Stimulated activated CD8-positive, alpha-beta memory T cell treated with anti-CD3 and anti-CD28 coated beads, Interleukin-4, amount 100 ng/mL, for 24 hours (primary cell): ENCODE results near the gene EPG5.
"Not testable (repeated sequence)": the region's sequence is repeated elsewhere in the genome, so short reads cannot be mapped to it uniquely, and the experiment has no call there.

Source experiments
- DNase-seq: peaks from one replicate; pipeline ENCODE4 v3.0.0-alpha.2; 2020; ENCODE audit warnings: low read depth

The EPG5 gene

DNA sequence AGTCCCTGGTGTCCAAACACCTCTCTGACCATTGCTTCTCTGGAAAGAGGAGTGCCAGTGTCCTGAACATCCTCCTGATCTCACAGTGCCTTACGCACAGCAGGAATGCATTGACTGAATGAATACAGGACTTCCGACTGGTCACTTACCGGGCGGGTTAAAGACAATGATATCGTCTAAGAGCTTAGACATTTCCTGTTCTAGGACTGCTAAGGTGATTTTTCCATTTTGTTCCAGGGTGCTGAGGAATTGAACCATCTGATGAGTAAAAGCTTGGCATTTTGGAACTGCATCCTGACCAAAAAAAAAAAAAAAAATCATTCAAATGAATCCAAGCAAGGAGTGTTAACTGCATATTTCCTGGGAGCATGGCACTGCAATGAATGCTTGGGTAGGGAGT is 101.7 kb downstream of the EPG5 start:
- DNase-seq, result no peak

DNA sequence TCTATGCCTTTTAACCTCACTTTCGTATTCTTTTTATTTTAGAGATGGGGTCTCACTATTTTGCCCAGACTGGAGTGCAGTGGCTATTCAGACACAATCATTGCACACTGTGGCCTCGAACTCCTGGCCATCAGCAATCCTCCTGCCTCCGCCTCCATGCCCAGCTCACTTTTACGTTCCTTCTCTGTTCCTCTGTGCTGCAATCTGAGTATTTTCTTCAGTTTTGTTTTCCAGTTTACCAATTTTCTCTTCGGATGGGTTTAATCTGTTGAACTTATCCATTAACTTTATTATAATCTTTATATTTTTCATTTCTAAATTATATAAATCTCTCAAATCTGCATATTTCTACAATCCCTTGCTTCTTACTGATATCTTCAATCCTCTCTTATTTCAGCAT is 103.0 kb downstream of the EPG5 start:
- no peak for DNase-seq

DNA sequence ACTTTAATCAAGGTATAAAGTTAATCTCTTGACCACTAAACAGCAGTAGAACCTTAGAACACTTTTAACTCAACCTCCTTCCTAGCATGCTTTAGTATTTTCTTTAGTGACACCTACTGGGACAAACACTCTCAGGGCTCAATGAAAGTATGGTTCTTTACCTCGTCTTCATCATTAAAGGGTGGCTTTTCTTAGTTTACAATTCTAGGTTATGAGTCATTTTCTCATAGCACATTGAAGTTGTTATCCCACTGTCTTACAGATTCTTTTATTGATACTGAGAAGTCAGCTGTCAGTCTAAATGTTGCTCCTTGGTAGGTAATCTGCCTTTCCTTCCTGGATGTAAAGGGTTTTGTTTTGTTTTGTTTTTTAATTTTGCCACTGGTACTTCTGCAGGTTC is 103.7 kb downstream of the EPG5 start:
- DNase-seq, result no peak

DNA sequence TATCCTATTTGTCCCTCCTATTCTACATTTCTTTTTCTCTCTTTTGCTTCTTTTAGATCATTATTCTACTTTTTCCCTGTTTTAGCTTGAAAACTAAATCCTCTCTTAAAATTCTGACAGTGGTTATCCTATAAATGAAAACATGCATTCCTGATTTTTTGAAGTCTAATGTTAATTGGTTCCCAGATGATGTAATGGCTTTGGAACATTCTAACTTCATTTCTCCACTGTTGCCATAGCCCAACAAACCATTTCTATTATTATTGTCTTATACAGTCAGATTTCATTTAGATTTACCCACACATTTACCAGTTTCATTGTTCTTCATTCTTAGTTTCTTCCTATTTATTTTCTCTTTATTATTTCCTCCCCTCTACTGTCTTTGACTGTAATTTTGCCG is 105.2 kb downstream of the EPG5 start:
- no peak for DNase-seq

DNA sequence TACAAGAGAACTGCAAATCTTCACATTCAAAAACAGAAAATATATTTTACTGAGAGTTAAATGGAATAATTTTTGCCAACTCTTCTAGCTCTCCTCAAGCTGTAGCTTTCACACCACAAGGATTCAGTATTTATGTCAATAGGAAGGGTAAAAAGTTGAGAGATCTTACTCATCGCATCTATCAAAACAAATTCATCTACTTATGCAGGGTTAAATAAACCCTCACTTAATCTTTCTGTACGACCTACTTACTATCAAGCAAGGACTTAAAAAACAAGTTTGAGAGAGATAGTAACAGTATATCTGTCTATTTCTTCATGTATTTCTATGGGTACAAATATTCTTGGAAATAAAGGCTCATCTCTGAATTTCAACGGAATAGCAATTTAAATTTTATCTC is 106.2 kb downstream of the EPG5 start:
- DNase-seq, result no peak

DNA sequence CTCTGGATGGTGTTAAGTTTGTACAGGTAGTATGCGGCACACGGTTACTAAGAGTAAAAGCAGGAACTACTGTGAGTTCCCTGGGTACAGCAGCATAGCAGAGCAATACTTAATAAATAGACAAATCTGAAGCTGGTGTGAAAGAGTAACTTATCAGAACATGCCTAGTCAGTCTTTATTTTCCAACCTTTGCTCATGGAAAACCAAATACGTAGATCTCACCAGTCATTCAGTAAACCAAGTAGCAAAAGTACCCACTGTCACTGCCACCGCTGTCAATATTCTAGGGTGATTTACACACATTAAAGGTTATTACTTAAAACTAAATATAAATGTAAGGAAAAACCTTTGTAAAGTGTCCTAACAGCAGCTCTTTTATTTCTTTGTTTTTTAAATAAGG is 106.6 kb downstream of the EPG5 start:
- DNase-seq, result no peak

DNA sequence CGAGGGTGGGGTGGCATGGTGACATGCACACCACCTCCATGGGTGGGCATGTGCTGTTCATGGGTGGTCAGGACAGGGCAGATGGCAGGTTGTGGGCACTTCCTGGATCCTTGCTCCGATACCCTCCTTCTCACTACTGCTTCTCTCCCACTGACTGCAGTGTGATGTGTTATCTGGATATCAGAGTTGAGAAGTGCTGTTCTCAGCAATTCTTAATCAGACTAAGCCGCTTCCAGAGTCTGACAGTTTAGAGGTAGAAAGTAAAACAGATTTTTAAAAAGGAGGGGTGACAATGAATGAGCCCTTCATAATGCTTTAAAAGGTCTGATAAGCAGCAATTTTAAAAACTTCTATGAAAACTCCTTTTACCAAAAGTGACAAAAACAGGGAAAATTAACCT is 107.8 kb downstream of the EPG5 start:
- DNase-seq, result no peak

DNA sequence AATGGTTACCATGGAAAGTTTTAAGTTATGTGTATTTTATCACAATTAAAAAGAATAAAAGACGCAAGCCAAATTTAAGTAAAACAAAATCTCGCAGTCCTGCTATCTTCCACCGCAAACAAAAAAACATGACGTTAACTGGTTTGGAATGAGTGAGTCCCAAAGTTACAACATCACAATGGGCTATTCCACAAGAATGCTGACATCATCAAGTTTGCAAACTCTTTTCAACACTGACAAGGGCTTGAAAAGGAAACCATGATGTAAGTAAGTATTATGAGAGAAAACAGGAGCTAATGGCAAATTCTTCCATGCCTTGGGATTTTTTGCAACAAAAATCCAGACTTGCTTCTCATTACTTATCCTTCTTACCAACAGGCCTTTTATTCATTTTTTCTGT is 110.6 kb downstream of the EPG5 start:
- no peak for DNase-seq

DNA sequence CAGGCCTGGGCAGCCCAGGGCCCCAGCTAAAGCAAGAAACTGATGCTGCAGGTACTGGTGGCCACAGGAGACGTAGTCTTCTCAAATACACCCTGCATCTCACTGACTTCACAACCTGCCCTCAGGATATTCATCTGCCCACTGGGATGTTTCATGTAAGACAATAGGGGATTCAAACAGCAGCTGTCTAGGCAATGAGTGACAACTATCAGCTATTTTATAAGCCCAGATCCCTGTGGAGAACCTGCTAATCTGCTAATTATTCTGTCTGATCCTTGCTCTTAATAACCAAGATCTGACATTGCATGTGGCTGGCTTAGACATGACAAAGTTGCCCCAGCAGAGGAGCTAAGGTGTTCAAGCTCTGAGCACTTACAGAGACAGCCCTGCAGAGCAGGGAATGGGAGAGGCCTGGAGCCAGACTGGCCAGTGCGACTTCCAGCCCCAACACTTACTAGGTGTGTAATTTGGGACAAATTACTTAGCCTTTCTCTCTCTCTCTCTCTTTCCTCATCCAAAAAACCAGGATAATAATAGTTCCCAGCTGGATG is 113.0 kb downstream of the EPG5 start:
- DNase-seq, result no peak

DNA sequence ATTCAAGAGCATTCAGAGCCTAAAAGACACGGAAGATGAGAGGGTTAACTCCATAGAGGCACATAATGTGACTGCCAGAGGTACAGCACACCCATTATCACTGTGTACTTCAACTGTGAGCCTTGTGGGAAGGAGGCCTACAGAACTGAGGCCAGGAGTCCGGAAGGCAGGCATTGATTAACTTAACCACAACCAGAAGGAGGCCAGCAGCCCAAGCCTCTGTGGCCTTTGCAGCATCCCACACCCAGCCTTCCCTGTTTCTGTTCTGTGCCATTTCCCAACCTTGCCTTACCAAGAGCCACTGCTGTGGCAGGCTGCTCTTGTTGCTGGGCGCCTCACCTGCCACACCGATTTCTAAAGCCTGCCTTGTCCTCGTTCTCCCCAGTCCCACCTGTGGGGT is 114.5 kb downstream of the EPG5 start:
- DNase-seq, result no peak

DNA sequence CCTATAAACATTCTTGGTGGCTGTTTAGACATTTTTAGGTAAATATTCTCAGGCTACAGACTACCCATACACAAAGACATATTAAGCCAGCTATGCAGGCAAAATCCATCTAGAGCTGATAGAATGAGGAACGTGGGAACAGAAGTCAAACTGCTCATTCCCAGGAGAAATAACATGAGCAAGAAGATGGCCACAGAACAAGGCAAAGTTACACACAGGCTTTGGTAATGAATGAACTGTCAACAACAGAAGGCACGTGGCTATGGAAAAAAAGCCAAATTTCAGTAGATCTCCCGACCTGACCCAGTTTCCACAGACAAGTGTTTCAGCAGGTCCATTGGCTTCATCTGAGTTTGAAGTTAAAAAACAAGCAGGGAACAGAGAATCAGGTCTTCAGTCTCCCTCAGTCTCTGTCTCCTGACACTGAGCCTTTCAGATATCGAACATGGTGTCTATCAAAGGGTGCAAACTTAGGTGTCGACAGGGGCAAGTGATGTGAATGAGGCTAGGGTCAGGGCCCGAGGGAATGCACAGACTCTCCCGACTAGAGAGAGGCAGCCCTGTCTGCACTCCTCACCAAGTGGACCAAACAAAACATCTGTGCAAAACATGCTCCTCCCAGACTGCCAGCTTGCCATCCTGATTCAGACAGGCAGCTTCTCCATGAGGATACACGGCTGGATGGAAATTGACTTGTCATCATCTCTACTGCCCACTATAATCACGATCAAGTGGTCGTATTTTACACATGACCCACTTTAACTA is 115.8 kb downstream of the EPG5 start:
- no peak for DNase-seq

DNA sequence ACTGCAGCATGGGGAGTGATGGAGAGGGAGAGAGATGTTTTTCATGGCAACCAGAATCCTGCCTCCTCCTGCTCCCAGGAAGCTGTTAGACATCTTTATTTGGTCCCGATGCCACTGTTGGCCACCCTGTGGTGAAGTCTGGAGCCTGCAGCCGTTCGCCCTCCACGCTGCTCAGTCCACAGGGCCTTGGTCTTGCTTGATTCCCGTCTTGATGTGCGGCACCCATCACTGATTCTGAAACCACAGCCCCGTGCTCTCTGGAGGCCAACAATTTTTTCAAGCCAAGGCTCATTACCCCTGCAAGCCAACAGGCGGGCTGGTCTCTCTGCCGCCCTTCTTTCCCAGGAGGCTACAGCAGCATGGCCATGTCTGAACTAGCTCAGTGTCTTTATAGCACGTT is 117.1 kb downstream of the EPG5 start:
- no peak for DNase-seq

DNA sequence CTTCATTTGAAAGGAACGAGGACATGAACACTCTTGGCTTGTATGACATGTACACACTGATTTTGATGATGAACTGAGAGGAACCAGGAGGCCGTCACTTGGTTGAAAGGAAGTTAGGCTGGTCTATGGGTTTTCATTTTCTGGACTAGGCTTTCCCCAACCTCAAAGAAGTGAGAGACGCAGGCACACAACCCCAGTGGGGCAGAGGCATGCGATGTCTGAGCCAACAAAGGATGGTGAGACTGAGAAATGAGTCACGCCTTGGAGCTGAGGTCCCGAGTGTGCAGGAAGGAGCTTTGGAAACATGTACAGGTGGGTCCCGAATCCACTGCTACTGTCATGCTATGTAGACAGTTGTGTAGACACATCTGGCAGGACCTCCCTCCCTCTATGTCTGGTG is 117.6 kb downstream of the EPG5 start:
- no peak for DNase-seq

DNA sequence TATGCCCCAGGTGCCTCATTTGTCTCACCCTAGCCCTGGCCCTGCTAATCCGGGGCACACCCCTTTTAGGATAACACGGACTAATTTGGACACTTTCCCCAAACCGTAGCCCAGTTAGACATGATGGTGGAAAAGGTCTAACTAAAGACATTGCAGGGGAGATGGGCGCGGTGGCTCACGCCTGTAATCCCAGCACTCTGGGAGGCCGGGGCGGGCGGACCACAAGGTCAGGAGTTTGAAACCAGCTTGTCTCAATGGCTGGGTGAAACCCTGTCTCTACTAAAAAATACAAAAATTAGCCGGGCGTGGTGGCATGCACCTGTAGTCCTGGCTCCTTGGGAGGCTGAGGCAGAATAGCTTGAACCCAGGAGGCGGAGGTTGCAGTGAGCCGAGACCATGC is 118.5 kb downstream of the EPG5 start:
- DNase-seq, result not testable (repeated sequence)

DNA sequence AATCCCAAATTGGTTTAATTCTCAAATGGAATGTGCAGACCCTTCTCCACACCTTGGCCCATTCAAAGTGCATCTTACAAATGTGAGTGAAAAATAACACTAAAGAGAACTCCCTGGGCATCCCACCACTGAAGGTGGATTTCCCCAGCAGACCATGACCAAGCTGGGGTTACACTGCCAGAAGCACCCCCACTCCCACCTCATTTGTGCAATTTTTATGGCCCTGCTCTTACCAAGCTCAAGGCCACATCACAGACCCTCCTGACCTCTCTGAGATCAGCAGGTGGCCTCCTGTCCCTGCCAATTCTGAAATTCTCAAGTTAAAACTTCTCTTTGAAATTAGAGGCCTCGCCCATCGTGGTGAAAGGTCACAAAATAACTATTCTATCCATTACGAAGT is 120.0 kb downstream of the EPG5 start:
- DNase-seq, result no peak

DNA sequence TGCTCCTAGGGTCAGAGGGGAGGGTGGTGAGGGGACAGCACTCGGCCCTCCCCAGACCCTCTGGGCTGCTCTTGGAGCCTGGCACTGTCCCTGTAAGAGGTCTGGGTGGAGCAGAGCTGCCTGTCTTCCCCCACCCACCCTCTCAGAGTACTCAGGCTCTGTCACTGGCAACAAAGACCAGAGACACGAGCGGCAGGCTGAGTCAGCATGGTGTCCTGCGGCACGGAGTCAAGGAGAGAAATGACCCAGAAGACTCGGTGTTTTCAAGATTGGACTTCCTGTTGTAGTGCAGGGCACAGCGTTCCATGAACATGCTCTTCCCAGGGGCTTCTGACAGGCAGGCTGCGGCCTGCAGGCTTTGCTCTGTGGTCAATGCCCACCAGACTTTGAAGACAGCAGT is 121.7 kb downstream of the EPG5 start:
- no peak for DNase-seq

DNA sequence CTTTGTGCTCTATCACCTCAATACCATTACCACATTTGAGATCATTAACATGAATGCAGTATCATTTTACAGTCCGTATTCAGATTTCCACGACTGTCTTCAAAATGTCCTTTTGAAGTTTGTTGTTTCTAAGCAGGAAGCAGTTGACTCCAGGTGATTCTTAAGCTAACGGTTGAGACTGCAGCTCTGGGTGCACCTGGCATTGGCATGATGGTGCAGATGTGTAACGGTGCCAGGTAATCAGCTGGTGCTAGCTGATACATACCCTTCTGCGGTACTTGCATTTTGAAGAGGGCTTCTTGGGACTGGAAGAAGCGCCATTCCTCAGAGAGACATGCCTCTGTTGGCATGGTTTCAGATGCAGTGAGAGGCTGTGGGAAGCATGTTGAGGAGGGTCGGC is 122.2 kb downstream of the EPG5 start:
- DNase-seq, result no peak

DNA sequence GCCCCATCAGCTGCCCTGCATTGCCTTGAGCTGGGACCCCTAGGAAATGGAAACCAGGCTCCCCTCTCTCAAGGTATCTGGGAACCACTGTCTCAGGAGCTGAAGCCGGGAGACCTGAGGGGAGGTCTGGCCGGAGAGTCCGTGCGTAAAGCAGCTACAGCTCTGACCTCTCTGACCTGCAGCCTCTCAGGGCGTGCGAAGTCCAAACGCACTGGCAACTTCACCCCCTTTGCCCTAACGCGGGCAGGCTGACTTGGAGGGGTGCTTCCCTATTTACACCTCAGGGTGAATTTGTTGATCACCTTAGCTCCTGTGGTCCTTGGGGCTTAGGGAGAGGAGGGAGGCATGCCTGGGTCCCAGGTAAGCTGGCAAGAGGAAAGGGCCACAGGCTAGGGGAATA is 124.1 kb downstream of the EPG5 start:
- DNase-seq, result no peak

DNA sequence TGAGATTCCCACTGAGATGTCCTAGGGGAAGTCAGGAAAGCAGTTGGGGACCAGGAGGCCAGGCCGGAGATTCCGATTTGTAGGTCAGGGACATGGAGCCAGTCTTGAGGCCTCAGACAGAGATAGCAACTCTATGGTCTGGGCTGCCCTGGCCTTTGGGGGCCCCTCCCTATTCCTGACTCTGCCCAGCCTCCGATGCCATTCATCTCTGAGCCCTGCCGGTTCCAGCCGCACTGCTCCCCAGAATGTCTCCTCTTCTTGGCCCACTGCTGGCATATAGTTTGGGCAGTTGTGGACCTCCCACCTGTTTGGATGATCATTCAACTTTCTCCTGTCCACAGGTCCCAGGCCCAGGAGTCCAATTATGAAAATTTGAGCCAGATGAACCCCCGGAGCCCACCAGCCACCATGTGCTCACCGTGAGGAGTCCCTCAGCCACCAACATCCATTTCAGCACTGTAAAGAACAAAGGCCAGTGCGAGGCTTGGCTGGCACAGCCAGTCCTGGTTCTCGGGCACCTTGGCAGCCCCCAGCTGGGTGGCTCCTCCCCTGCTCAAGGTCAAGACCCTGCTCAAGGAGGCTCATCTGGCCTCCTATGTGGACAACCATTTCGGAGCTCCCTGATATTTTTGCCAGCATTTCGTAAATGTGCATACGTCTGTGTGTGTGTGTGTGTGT is 125.2 kb downstream of the EPG5 start:
- DNase-seq, result no peak

DNA sequence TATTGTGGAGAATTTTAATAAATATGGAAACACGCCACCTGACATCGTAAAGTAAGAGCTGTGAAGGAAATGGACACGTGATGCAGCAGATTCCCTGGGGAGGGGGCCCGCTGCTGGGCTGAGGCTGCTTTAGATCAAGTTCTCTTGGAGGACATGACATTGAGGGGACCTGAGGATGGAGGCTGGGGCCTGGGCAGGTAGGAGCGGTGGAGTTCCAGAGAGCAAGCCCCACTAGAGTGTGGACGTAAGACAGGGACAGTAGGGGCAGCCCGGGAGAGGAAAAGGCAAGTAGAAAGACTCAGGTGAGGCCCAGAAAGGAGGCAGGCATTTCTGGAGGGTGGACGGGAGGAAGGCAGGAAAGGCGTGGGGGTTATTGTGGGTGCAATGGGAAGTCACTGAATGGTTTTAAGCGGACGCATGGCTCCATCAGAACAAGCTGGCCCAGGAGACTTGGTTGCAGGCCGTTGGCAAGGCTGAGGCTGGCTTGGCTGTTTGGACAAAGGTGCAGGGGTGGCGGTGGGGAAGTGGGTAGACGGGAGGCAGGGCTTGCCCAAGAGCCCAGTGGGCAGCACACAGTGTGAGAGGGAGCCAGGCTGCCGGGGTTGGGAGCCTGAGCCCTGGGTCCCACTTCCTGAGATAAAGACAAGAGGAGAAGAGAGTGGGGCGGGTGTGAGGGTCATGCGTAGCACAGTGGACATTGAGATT is 125.9 kb downstream of the EPG5 start:
- DNase-seq, result no peak

DNA sequence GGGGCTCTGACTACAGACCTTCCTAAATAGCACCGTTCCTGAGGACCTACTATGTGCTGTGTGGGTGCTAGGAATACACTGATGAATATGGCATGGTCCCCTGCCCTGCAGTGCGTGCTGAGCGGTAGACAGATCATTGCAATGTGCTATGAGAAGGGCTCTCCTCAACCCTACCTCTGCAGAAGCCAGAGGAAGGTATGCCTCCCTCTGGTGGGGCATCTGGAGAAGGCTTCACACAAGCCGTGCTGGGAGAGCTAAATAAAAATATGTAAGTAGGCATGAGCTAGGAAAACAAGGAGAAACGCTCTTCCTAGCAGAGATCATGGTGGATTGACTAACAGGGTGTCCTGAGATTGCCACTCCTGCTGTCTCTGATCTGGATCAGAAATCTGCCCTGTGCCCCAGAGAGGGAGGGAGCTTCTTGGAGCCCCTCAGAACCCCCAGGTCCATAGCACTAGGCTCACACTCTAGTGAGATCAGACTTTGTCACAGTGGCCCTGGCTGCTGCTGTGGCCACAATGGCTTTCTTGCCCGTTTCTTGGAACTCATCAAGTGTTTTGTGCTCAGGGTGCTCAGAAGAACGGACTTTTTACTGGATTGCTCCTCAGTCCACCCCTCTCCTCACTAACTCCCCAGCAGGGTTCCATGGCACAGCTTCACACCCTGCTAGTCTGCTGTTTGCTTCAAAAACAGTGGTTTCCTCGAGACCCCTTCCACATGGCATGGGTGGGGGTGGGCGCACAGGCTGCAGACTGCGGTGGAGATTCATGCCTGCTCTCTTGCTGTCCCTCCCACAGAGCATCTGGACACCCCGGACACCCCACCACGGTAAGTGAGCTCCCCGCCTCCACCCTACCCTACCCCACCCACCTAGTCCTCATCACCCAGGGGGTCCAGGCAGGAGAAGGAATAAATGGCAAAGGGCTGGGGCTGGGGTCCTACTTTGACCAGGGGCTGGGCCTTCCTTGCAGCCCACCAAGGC is 127.4 kb downstream of the EPG5 start:
- DNase-seq, result no peak
